Fibroblast of lung (primary cell): Measurements from ENCODE around the gene DDR1. TPM values are rescaled to one million over a fixed set of nuclear protein-coding genes. Genes with fewer than 3 reads are reported as not detected.

ENCODE experiments used
- DNase-seq, 2 donors: peaks; one replicate each; pipeline versions ENCODE4 v3.0.0 to v3.0.0-alpha.2; 2010; ENCODE audit warnings: low read depth in 2 of 2
- H2AFZ ChIP-seq: 2 replicates; pipeline ENCODE4 v1.5.1; 2012; ENCODE audit warnings: low read length, control low read depth, inconsistent platforms
- H3K27ac ChIP-seq: 2 replicates; pipeline ENCODE4 v1.5.1; 2011; ENCODE audit warnings: low read length, control low read depth; ENCODE audit not compliant: insufficient read depth
- H3K27me3 ChIP-seq: 2 replicates; pipeline ENCODE4 v1.5.1; 2011; ENCODE audit warnings: mild to moderate bottlenecking, low read length; ENCODE audit not compliant: control insufficient read depth, insufficient read depth
- H3K36me3 ChIP-seq: 2 replicates; pipeline ENCODE4 v1.5.1; 2011; ENCODE audit warnings: low read length; ENCODE audit not compliant: control insufficient read depth, insufficient read depth
- H3K4me1 ChIP-seq: 2 replicates; pipeline ENCODE4 v1.5.1; 2011; ENCODE audit warnings: low read length; ENCODE audit not compliant: control insufficient read depth, insufficient read depth; ENCODE audit errors: extremely low read depth
- H3K4me2 ChIP-seq: 2 replicates; pipeline ENCODE4 v1.5.1; 2011; ENCODE audit warnings: low read length, control low read depth; ENCODE audit not compliant: insufficient read depth; ENCODE audit errors: extremely low read depth
- H3K4me3 ChIP-seq, 4 experiments: fragments of 200-600 bp in 1 of 4; sonication (generic) in 1 of 4; replicated peaks in 1 of 4; 2 replicates each; pipeline ENCODE4 v1.5.1; 2011 to 2016; ENCODE audit warnings: low read length in 4 of 4, low read depth in 3 of 4, mild to moderate bottlenecking in 3 of 4, control low read depth in 2 of 4, inconsistent platforms in 1 of 4, mixed read lengths in 1 of 4; ENCODE audit not compliant: insufficient read depth in 1 of 4; ENCODE audit errors: control extremely low read depth in 1 of 4
- H3K79me2 ChIP-seq: 2 replicates; pipeline ENCODE4 v1.5.1; 2012; ENCODE audit warnings: mild to moderate bottlenecking, low read length, inconsistent platforms; ENCODE audit not compliant: control insufficient read depth, insufficient read depth
- H3K9ac ChIP-seq: 2 replicates; pipeline ENCODE4 v1.5.1; 2011; ENCODE audit warnings: mild to moderate bottlenecking, low read length, control low read depth; ENCODE audit not compliant: insufficient read depth
- H3K9me3 ChIP-seq: 2 replicates; pipeline ENCODE4 v1.5.1; 2012; ENCODE audit warnings: low read depth, low read length; ENCODE audit not compliant: control insufficient read depth, insufficient read depth
- H4K20me1 ChIP-seq: 2 replicates; pipeline ENCODE4 v1.5.1; 2011; ENCODE audit warnings: low read length; ENCODE audit not compliant: control insufficient read depth, insufficient read depth; ENCODE audit errors: extremely low read depth
- EZH2 ChIP-seq: IDR thresholded peaks from 2 replicates; pipeline ENCODE4 v1.5.1; 2012; ENCODE audit warnings: low read length, control low read depth, mild to moderate bottlenecking; ENCODE audit errors: missing control alignments
- polyA plus RNA-seq, 2 donors: library from polyadenylated mRNA; depleted of rRNA in 1 of 2; stranded (reverse) in 1 of 2; unstranded in 1 of 2; fragments of >200 nt; gene quantifications; 2 replicates each; pipeline ENCODE4 v1.2.1, GENCODE V29; 2011 to 2012; ENCODE audit warnings: missing spikeins in 1 of 2
- total RNA-seq: library from RNA; depleted of rRNA; stranded (reverse); fragments of >200 nt; gene quantifications from 2 replicates; pipeline ENCODE4 v1.2.1, GENCODE V29; 2014
- TF ChIP-seq, protein P1 (sequence below), 2 donors: IDR thresholded peaks in 1 of 2; conservative IDR thresholded peaks in 1 of 2; 1 replicate in 1 of 2; 2 replicates in 1 of 2; pipeline ENCODE4 v1.5.1; 2011 to 2012; ENCODE audit warnings: low read length in 2 of 2, control low read depth in 1 of 2, inconsistent platforms in 1 of 2, low read depth in 1 of 2, mild to moderate bottlenecking in 1 of 2

DDR1 gene
- total and polyA plus RNA-seq, 2 donors (not counting 1 experiment from before 2014, with no cell fraction given): 10.9 to 17.5 TPM

DNA sequence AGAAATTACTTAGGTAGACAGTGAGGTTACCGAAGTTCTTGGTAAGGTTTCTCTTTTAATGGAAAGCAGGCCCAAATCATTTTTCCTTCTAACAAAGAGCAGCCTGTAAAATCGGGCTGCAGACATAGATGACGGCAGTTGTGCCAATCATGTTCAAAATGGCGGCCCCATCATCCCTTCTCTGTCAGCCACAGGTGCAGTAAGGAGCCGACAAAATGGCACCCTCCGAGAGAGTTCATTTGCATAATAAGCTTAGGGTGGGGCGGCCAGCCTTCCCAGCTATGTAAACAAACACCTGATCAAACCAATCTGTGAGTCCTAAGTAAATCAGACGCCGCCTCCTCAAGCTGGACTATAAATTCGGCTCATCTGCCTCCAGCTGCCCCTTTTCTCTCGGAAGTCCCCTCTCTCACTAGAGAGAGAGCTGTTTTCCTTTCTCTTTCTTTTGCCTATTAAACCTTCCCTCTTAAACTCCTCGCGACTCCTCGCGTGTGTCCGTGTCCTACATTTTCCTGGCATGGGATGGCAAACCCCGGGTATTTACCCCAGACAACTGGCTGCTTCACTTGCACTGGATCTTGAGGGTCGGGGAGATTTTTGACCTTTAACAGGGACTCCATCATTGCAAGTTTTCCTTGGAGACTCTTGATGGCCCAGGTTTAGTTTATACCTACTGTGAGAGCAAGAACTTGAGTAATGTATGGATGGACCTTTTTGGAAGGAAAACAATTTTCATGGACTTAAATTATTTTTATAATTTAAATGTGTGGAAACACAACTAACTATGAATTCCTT, 8.9 kb upstream of the DDR1 start:
- no peak overlapping the region for H3K27ac ChIP-seq
- TF ChIP-seq, protein P1, sequence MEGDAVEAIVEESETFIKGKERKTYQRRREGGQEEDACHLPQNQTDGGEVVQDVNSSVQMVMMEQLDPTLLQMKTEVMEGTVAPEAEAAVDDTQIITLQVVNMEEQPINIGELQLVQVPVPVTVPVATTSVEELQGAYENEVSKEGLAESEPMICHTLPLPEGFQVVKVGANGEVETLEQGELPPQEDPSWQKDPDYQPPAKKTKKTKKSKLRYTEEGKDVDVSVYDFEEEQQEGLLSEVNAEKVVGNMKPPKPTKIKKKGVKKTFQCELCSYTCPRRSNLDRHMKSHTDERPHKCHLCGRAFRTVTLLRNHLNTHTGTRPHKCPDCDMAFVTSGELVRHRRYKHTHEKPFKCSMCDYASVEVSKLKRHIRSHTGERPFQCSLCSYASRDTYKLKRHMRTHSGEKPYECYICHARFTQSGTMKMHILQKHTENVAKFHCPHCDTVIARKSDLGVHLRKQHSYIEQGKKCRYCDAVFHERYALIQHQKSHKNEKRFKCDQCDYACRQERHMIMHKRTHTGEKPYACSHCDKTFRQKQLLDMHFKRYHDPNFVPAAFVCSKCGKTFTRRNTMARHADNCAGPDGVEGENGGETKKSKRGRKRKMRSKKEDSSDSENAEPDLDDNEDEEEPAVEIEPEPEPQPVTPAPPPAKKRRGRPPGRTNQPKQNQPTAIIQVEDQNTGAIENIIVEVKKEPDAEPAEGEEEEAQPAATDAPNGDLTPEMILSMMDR (conservative IDR thresholded peaks at IDR 0.05 in 1 of 2, IDR thresholded peaks at IDR 0.05 in 1 of 2; ENCODE audit: low read depth in 1 of 2, low read length in 2 of 2): no peak
- TF ChIP-seq EZH2: no peak
- H3K4me3 ChIP-seq: no peak overlapping the region
- no peaks in the 10 kb centered on the region for H3K27me3 ChIP-seq
- no peak for DNase-seq
- H4K20me1 ChIP-seq: no peaks in the 10 kb centered on the region
- H3K9me3 ChIP-seq: no peaks in the 10 kb centered on the region
- H3K4me2 ChIP-seq: no peak overlapping the region
- no peak overlapping the region for H2AFZ ChIP-seq
- H3K36me3 ChIP-seq: no peaks in the 10 kb centered on the region
- no peak overlapping the region for H3K9ac ChIP-seq
- H3K4me1 ChIP-seq: peaks cover 3% of the 10 kb centered on the region
- H3K79me2 ChIP-seq: no peaks in the 10 kb centered on the region

DNA sequence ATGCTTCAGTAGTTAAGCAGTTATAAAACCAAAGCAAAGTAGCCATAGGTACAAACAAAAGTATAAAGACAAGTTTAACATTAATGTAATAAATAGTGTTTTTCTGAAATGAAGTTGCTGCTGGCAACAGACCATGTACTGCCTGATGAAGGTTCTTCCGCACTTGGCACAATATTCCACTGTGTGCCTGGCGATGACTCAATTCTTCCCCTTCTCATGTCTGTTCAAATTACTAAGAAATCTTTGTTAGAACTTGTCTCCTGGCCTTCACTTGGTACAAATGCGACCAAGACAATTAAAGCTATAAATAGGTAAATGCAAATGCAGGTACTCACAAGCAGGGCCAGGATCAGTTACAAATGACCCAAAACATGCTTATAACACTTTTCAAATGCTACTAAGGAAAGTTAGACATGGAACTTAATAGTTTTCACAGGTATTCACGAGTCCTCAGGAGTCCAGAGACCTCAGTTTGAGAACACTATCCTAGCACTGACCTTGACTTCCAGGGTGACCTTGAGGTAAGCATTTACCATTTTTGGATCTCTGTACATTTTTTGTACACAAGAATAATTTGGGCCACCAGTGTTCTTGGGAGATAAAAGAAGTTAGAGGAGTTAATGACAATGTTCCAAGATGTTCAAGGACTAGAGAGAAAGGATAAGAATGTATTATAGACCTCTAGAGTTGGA, 8.1 kb upstream of the DDR1 start:
- H3K9ac ChIP-seq: no peak overlapping the region
- H3K4me3 ChIP-seq: no peak overlapping the region
- TF ChIP-seq, protein P1 (conservative IDR thresholded peaks at IDR 0.05 in 1 of 2, IDR thresholded peaks at IDR 0.05 in 1 of 2; ENCODE audit: low read depth in 1 of 2, low read length in 2 of 2): no peak
- no peak for TF ChIP-seq EZH2
- no peaks in the 10 kb centered on the region for H3K79me2 ChIP-seq
- H2AFZ ChIP-seq: no peak overlapping the region
- H4K20me1 ChIP-seq: no peaks in the 10 kb centered on the region
- DNase-seq: peak; percentile 76 to 91
- H3K27ac ChIP-seq: no peak overlapping the region
- peaks cover 3% of the 10 kb centered on the region for H3K4me1 ChIP-seq
- H3K36me3 ChIP-seq: no peaks in the 10 kb centered on the region
- no peak overlapping the region for H3K4me2 ChIP-seq
- H3K27me3 ChIP-seq: no peaks in the 10 kb centered on the region
- H3K9me3 ChIP-seq: no peaks in the 10 kb centered on the region

DNA sequence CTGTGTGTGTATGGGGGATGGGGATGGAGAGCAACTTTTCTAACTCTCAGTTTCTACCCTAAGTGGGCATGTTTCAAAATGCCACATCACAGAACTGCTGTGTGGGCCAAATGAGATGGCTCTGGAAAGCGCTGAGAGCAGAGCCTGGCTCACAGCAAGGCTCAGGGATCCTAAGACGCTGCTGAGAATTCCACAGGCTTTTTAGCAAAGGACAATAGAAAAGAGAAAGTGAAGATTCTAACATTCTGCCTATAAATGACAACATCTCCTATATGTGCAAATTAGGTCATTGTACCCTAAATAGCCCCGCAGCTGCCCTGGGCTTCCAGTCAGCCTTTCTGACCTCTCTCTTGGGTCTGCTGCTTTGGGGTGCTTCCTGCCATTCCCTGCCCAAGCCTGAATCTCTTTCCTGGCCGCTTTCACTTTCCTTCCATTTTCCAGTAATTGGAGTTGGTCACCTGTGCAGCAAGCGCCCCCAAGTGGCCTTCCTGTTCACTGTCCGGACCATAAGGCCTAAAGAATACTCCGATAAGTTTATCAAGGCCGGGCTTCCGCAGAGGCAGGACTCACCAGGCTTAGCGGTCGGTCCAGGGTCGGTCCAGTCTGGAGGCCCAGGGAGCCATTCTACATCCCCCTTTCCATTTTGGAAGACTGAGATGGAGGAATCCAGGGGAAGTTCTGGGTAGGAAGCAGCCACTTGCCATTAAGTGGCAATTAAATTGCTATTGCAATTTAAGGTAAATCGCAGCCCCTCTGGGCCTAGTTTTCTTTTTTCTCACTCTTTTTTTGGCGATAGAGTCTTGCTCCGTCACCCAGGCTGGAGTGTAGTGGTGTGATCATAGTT, 6.7 kb upstream of the DDR1 start:
- H3K9ac ChIP-seq: no peak overlapping the region
- H3K4me1 ChIP-seq: peaks cover 13% of the 10 kb centered on the region
- H3K27ac ChIP-seq: peak overlapping the region; percentile 75

More for the DNA sequence above, 6.7 kb upstream of the DDR1 start:
- Histone ChIP-seq H3K79me2 (no peaks in the 10 kb centered on the region), H3K36me3 (no peaks in the 10 kb centered on the region), H3K27me3 (no peaks in the 10 kb centered on the region), H2AFZ (peak overlapping the region; percentile 80), H3K4me2 (peak overlapping the region; percentile 85), H3K4me3 (peak overlapping the region; percentile 13 to 45 (median 22)), H3K9me3 (no peaks in the 10 kb centered on the region), H4K20me1 (no peaks in the 10 kb centered on the region)
- no peak for TF ChIP-seq EZH2
- TF ChIP-seq, protein P1 (conservative IDR thresholded peaks at IDR 0.05 in 1 of 2, IDR thresholded peaks at IDR 0.05 in 1 of 2; ENCODE audit: low read depth in 1 of 2, low read length in 2 of 2): peak; percentile 88 to 90
- DNase-seq: peak; percentile 83 to 93
